ENCODE data around the gene RIN3.

Gene RIN3

DNA sequence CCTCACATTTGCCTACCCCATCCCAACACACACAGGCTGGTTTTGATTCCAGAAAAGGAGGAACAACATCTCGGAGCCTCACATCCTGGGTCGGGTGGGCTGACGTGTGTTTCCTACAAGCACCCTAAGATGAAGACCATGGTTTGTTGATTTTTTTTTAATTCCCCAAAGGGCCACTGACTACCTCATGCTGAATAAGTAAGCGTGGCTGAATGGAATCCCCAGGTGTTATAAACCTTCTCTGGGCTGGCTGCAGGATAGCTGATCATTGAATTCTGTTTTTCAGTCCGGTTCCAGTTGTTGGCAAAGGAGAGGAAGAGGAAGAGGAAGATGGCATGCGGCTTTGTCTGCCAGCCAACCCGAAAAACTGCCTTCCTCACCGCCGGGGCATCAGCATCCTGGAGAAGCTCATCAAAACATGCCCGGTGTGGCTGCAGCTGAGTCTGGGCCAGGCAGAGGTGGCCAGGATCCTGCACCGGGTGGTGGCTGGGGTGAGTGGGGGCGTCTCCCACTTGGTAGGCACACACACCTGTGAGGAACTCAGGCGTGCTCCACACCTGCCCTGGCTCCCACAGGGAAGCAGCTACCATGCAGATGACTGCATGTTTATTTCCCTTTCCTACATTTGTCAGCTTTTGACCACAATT, 42.0 kb downstream of the RIN3 start:
- DNase-seq (ENCODE audit: low spot score) = no peak

DNA sequence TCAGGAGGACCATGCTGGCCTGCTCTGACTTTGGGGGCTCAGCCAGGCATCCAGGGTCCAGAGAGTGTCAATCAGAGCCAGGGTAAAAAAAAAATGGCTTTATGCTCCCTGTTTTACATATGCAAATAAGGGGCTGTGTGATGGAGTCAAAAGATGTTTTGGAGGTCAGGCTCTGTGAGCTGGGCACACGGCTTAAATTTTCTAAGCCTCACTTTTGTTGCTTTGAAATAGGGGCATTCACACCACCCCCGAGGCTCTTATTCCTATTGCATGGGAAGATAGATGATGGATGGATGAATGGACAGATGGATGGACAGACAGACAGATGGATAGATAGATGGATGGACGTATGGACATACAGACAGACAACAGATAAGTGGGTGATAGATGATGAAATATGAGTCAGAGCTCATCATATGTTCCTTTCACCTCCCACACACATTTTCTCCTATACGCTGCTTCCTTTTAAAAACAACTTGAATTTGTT, 42.7 kb downstream of the RIN3 start:
- no peak for DNase-seq (ENCODE audit: low spot score)

DNA sequence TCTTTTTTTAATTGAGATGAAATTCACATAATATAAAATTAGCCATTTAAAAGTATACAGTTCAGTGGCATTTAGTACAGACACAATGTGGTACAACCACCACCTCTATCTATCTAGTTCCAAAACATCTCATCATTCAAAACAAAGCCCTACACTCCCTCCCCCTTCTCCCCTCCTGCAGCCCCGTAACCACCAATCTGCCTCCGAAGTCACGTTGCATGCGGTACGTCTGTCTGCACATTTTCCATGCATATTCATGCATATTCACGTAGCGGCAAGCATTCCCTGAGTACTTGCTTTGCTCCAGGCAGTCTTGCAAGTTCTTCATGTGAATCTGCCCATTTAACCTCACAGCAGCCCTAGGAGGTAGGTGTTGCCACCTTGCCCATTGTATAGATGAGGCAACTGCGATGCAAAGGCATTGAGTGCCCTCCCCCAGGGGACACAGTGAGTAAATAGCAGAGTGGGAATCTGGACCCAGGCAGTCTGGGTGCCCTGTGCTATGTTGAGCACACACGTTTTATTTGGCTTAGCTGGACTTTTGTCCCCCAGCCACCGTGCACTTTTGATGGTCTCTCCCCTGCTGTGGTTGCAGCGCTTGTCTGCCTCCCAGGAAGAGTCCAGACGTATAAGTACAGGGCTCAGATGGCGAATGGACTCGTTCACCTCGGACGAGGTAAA, 43.4 kb downstream of the RIN3 start:
- DNase-seq (ENCODE audit: low spot score) = peak; percentile 30

DNA sequence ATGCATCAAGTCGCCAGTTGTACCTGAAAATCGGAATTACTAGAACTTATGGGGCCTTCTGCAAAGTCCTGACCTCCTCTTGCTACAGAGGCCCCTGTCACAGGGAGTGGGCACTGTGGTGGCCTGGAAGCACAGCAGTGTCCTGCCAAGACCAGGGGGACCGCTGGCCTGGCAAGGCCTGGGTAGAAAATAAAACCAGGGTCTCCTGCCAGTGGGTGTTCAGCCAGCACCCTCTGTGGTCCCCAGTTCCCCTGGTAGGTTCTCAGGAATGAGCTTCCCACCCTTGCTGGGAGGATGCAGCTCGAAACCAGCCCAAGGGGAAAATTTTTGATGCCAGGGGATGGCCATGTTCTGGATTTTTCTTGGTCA, 43.9 kb downstream of the RIN3 start:
- DNase-seq (ENCODE audit: low spot score) = no peak

GRCh38 chr14:92558319-92558718, 44.7 kb downstream of the RIN3 start:
- DNase-seq (ENCODE audit: low spot score) = no peak

GRCh38 chr14:92559486-92559885, 45.9 kb downstream of the RIN3 start:
- no peak for DNase-seq (ENCODE audit: low spot score)

- no peak for DNase-seq (ENCODE audit: low spot score)
Measured at GRCh38 chr14:92560106-92560865, 46.7 kb downstream of the RIN3 start.

DNA sequence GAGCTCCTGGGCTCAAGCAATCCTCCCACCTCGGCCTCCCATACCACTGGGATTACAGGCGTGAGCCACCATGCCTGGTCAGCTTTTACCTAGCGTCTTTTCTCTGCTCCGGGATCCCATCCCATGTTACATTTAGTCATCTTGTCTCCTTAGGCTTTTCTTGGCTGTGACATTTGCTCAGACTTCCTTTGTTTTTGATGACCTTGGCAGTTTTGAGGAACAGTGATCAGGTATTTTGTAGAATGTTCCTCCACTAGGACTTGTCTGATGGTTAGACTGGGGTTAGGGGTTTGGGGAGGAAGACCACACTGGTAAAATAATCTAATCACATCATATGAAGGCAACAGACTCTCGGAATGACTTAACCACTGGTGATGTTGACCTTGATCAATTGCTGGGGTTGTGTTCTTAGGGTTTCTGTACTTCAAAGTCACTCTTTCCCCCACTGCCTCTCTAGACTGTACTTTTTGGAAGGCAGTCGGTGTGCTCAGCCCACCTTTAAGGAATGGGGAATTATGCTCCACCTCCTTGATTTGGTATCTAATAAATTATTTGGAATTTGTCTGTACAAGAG, 48.4 kb downstream of the RIN3 start:
- no peak for DNase-seq (ENCODE audit: low spot score)

DNA sequence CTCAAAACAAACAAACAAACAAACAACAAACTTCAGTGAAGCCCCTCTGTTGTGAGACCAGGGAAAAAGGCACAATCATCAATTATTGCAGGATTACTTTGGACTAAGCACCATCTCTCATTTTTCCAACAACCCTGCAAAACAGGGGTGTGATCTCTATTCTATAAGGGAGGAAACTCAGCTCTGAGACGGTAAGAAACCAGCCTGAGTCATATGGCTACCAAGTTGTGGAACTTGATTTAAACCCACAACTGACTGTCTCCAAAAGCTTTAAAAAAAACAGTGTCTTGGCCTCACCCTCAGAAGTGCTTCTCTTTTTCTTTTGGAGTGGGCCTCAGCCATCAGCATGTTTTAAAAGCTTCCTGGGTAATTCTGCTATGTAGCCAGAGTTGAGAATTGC, 49.8 kb downstream of the RIN3 start:
- no peak for DNase-seq (ENCODE audit: low spot score)

DNA sequence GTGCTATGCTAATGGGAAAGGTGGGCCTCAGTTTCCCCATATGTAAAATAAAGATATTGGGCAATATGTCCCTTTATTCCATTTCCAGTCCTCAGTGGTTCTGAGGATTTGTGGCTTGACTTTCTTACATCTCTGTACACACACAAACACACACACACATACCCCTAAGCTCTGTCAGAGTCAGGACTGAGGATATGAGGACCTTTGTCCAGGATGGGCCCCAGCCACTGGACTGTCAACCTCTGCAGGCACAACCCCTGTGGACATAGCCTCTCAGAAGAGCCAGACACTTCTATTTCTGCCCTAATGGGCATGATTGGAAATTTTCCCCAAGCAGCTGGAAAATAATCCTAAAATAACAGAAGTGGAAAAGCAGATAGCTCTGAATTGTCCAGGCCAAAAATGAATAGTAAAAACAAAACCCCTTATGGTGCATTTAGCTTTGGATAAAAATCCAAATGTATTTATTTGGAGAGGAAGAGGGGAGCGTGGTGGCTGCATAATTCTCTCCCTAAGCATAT, 50.2 kb downstream of the RIN3 start:
- DNase-seq (ENCODE audit: low spot score) = no peak

GRCh38 chr14:92564344-92565039, 50.9 kb downstream of the RIN3 start:
- no peak for DNase-seq (ENCODE audit: low spot score)

GRCh38 chr14:92565040-92565717, 51.6 kb downstream of the RIN3 start:
- DNase-seq (ENCODE audit: low spot score) = no peak

DNA sequence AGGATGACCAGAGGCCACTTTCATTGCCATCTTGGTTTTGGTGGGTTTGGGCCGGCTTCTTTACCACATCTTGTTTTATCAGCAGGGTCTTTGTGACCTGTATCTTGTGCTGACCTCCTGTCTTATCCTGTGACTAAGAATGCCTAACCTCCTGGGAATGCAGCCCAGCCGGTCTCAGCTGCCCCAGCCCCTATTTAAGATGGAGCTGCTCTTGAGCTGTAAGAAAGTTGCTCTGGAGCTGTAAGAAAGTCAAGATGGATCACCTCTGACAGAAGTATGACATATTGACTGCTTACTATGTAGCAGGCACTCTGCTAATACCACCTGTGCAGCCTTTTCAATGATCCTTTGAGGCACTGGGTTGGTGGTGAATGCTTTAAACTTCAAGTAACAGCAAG, 52.1 kb downstream of the RIN3 start:
- no peak for DNase-seq (ENCODE audit: low spot score)

- DNase-seq (ENCODE audit: low spot score) = no peak
Measured at GRCh38 chr14:92567173-92567725, 53.7 kb downstream of the RIN3 start.

GRCh38 chr14:92568621-92569479, 55.3 kb downstream of the RIN3 start:
- no peak for DNase-seq (ENCODE audit: low spot score)

DNA sequence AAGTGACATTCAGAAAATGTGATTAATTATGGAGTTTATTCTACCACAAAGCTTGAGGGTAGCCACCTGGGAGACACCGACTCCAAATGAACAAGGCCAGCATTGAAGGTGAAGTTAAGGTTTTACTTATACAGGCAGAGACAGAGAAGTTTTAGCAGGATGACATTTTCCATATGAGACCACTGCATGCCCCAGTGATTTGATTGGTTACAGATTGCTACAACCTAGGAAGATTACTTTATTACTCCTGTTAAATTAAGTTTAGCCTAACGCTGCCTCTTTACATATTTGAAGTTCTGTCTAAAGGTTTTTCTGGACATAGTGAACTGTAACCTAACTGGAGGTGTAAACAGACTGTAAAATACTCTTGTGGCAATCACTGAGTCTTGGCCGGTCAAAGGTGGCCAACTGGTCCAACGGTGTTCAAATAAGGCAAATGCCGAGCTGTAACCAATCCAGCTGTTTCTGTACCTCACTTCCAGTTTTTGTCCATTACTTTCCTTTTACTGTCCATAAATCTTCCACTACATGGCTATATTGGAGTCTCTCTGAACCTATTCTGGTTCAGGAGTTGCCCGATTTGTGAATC, 57.2 kb downstream of the RIN3 start:
- DNase-seq (ENCODE audit: low spot score) = no peak

- no peak for DNase-seq (ENCODE audit: low spot score)
Measured at GRCh38 chr14:92572050-92572449, 58.5 kb downstream of the RIN3 start.

DNA sequence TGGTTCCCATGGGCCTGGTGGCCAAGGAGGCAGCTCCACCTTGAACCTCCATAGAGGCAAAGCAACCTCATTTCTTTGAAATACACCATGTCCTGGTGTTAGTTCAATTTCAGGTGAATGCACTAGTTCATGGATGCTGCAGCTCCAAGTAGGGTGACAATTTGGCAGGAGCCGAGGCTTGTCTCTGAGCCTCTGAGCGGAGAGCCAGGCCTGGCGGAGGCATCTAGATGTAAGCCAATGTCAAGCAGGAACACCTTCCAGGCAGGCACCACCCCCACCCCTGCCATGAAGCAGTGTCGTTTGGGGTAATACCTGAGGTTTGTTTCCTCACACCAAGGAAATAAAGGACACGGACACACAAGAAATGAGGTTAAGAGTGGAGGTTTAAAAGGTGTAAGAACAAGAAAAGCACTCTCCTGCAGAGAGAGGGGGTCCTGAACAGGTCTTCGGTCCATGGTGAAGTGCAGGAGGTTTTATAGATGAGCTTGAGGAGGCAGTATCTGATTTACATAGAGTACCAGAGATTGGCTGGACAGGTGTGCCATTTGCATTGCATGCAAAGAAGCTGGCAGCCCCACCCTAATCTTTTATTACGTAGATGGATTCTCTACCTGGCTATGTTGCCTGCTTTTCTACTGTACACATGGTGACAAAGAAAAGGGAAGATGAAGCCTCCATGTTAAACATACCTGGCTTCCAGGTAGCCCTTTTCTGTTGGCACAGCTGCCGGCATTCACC, 60.3 kb downstream of the RIN3 start:
- DNase-seq (ENCODE audit: low spot score) = no peak
